Neural crest cell (in vitro differentiated cells): Measurements from ENCODE around the gene E2F8. TPM values are rescaled to one million over a fixed set of nuclear protein-coding genes. Genes with fewer than 3 reads are reported as not detected.

Experiments
- DNase-seq: peaks from one replicate; pipeline ENCODE4 v3.0.0; 2021; ENCODE audit warnings: low read depth, mixed read lengths, low spot score
- H3K27ac Mint-ChIP-seq: one replicate; pipeline ENCODE4 v1.8.0; 2021; ENCODE audit warnings: mild to moderate bottlenecking, mixed read lengths; ENCODE audit not compliant: unreplicated experiment
- H3K27me3 Mint-ChIP-seq: 2 replicates; pipeline ENCODE4 v1.8.0; 2021; ENCODE audit warnings: low read depth, mild to moderate bottlenecking, mixed read lengths
- H3K36me3 Mint-ChIP-seq: 2 replicates; pipeline ENCODE4 v1.8.0; 2021; ENCODE audit warnings: low read depth, mild to moderate bottlenecking, mixed read lengths
- H3K4me1 Mint-ChIP-seq: 2 replicates; pipeline ENCODE4 v1.8.0; 2021; ENCODE audit warnings: mixed read lengths
- H3K4me3 Mint-ChIP-seq: one replicate; pipeline ENCODE4 v1.8.0; 2021; ENCODE audit warnings: mild to moderate bottlenecking, mixed read lengths
- H3K9me3 Mint-ChIP-seq: 2 replicates; pipeline ENCODE4 v1.8.0; 2021; ENCODE audit warnings: mixed read lengths
- CTCF ChIP-seq: fragments of 200-600 bp; sonication (generic); conservative IDR thresholded peaks from 2 replicates; pipeline ENCODE4 v1.5.0; 2021; ENCODE audit warnings: antibody characterized with exemption, mild to moderate bottlenecking
- total RNA-seq: library from RNA; stranded (reverse); gene quantifications from 2 replicates; pipeline ENCODE4 v1.2.1, GENCODE V29; 2021

The E2F8 gene
- total RNA-seq, 1 donor from 2014 or later: 11.5 TPM

- Mint-ChIP-seq H3K27me3 (peaks cover 82% of the 10 kb centered on the region), H3K27ac (no peak overlapping the region), H3K4me3 (no peak overlapping the region), H3K36me3 (peaks cover 3% of the 10 kb centered on the region), H3K4me1 (peaks cover 11% of the 10 kb centered on the region), H3K9me3 (no peaks in the 10 kb centered on the region)
- no peak for TF ChIP-seq CTCF
- no peak for DNase-seq
These were observed 44.3 kb downstream of the E2F8 start for GRCh38 chr11:19196432-19196831.

GRCh38 chr11:19194620-19195308, 46.0 kb downstream of the E2F8 start:
- Mint-ChIP-seq H3K27me3 (peaks cover 83% of the 10 kb centered on the region), H3K4me3 (no peak overlapping the region), H3K36me3 (peaks cover 3% of the 10 kb centered on the region), H3K4me1 (peaks cover 8% of the 10 kb centered on the region), H3K27ac (no peak overlapping the region), H3K9me3 (no peaks in the 10 kb centered on the region)
- no peak for DNase-seq
- no peak for TF ChIP-seq CTCF

- H3K27ac Mint-ChIP-seq: no peak overlapping the region
- peaks cover 83% of the 10 kb centered on the region for H3K27me3 Mint-ChIP-seq
- peaks cover 3% of the 10 kb centered on the region for H3K4me1 Mint-ChIP-seq
- no peaks in the 10 kb centered on the region for H3K36me3 Mint-ChIP-seq
- TF ChIP-seq CTCF: no peak
- H3K9me3 Mint-ChIP-seq: no peaks in the 10 kb centered on the region
- DNase-seq: no peak
- no peak overlapping the region for H3K4me3 Mint-ChIP-seq
These were observed 46.8 kb downstream of the E2F8 start for GRCh38 chr11:19193916-19194315.

- Mint-ChIP-seq H3K36me3 (peaks cover 3% of the 10 kb centered on the region), H3K4me1 (peaks cover 23% of the 10 kb centered on the region), H3K4me3 (no peak overlapping the region), H3K9me3 (no peaks in the 10 kb centered on the region), H3K27ac (no peak overlapping the region), H3K27me3 (peaks cover 86% of the 10 kb centered on the region)
- TF ChIP-seq CTCF: no peak
- no peak for DNase-seq
These were observed 49.1 kb downstream of the E2F8 start for GRCh38 chr11:19191530-19192169.

GRCh38 chr11:19187833-19188258, 52.9 kb downstream of the E2F8 start:
- Mint-ChIP-seq H3K36me3 (peaks cover 4% of the 10 kb centered on the region), H3K4me1 (peaks cover 31% of the 10 kb centered on the region), H3K4me3 (peak overlapping the region; percentile 50), H3K9me3 (no peaks in the 10 kb centered on the region), H3K27me3 (peaks cover 92% of the 10 kb centered on the region), H3K27ac (peak overlapping the region; percentile 31)
- no peak for TF ChIP-seq CTCF
- peak; percentile 21 for DNase-seq
